GM23338 (cell line): Measurements from ENCODE around the gene ATP10B.

Experiments used
- CTCF ChIP-seq, 2 experiments: fragments of 200-600 bp in 1 of 2; sonication (generic) in 1 of 2; conservative IDR thresholded peaks; 2 replicates each; pipeline versions ENCODE4 v1.5.1 to v1.6.1; 2016 to 2017; ENCODE audit warnings: antibody characterized with exemption in 2 of 2, low read depth in 2 of 2, mild to moderate bottlenecking in 2 of 2, moderate library complexity in 1 of 2
- POLR2AphosphoS5 ChIP-seq: IDR thresholded peaks from 2 replicates; pipeline ENCODE4 v1.6.1; 2016; ENCODE audit warnings: antibody characterized with exemption, low read depth

DNA sequence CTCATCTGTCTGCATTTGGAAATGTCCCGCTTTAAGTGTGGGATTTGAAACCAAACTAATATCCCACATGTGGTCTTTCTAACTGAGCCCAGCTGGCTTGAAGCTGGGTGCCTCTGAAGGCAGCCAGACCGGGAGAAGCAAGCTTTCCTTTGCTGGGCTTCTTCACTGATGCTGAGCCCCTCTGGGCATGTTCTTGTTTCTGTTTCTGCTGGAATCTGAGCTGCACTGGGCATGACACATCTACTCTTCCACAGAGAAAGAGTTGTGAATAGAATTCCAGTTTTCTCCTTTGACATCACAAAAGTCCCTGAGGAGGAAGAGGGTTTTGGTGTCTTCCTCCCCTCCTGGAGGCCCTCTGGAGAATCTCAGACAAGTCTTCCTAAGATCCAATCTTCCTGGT is 179.5 kb downstream of the ATP10B start:
- no peak for TF ChIP-seq POLR2AphosphoS5
- TF ChIP-seq CTCF (conservative IDR thresholded peaks at IDR 0.05; ENCODE audit: low read depth in 2 of 2) = no peak
